Stomach (tissue), 9 donors: ENCODE data around the gene SYNE2. TPM values are rescaled to one million over a fixed set of nuclear protein-coding genes. Genes with fewer than 3 reads are reported as not detected.

Source experiments
- DNase-seq, 2 donors: peaks; one replicate each; pipeline versions ENCODE4 v3.0.0 to v3.0.0-alpha.2; 2013 to 2019
- H3K27ac ChIP-seq, 5 donors: fragments of 200-600 bp in 4 of 5; sonication (generic) in 4 of 5; one replicate each; pipeline ENCODE4 v1.5.1; 2013 to 2019; ENCODE audit warnings: mild to moderate bottlenecking in 1 of 5, moderate library complexity in 1 of 5
- H3K27me3 ChIP-seq, 3 donors: fragments of 200-600 bp; sonication (generic); one replicate each; pipeline ENCODE4 v1.5.1; 2017 to 2019; ENCODE audit warnings: mixed run types in 1 of 3
- H3K36me3 ChIP-seq, 4 donors: fragments of 200-600 bp; sonication (generic); 1 replicate in 3 of 4; 2 replicates in 1 of 4; pipeline ENCODE4 v1.5.1; 2016 to 2019
- H3K4me1 ChIP-seq, 4 donors: fragments of 200-600 bp; sonication (generic); one replicate each; pipeline ENCODE4 v1.5.1; 2016 to 2019
- H3K4me3 ChIP-seq, 4 donors: fragments of 200-600 bp; sonication (generic) in 3 of 4; one replicate each; pipeline ENCODE4 v1.5.1; 2016 to 2019; ENCODE audit warnings: mild to moderate bottlenecking in 1 of 4
- H3K9me3 ChIP-seq, 4 donors: fragments of 200-600 bp; sonication (generic); one replicate each; pipeline ENCODE4 v1.5.1; 2016 to 2019
- EP300 ChIP-seq: sonication (generic); formaldehyde crosslinking; IDR thresholded peaks from one replicate; pipeline ENCODE4 v1.6.1; 2017; ENCODE audit warnings: antibody characterized with exemption
- POLR2A ChIP-seq, 4 donors: fragments of 450-650 bp; IDR thresholded peaks; one replicate each; pipeline ENCODE4 v1.6.1; 2016; ENCODE audit warnings: antibody characterized with exemption in 4 of 4, control low read depth in 2 of 4, mild to moderate bottlenecking in 1 of 4, moderate library complexity in 1 of 4
- POLR2AphosphoS5 ChIP-seq, 3 donors: sonication (generic); formaldehyde crosslinking; IDR thresholded peaks; one replicate each; pipeline ENCODE4 v1.6.1; 2016; ENCODE audit warnings: antibody characterized with exemption in 3 of 3
- WGBS, 5 donors: extraction: QIAGEN DNeasy Blood & Tissue Kit in 3 of 5; methylation state at CpG; one replicate each; pipeline versions ENCODE4 v1.1.5 to v1.1.7; 2013 to 2018; 5-methylcytosine and 5-hydroxymethylcytosine counted together
- intact Hi-C: fragments of 100-400 bp; cut with DNase I; formaldehyde crosslinking; loops from one replicate; pipeline ENCODE4 v1.15.1; 2023; ENCODE audit warnings: low total_unique reads
- polyA plus RNA-seq, 3 donors: library from polyadenylated mRNA; stranded (reverse); fragments of 200-250 nt; gene quantifications; one replicate each; pipeline ENCODE4 v1.2.3, GENCODE V29; 2013
- total RNA-seq, 5 donors: library from RNA; depleted of rRNA; stranded (reverse); fragments of >200 nt; gene quantifications; one replicate each; pipeline versions ENCODE4 v1.1.0 to v1.2.3, GENCODE V29; 2014 to 2016
- TF ChIP-seq, protein P1 (sequence below), 7 experiments: fragments of 450-650 bp in 4 of 7; fragments of 200-600 bp in 3 of 7; sonication (generic) in 3 of 7; IDR thresholded peaks; one replicate each; pipeline ENCODE4 v1.5.1; 2016 to 2019; ENCODE audit warnings: antibody characterized with exemption in 7 of 7, control low read depth in 2 of 7, mild to moderate bottlenecking in 1 of 7
- donor health status: healthy with polysubstance abuse.
- donor health status: Bipolar disorder and iron deficiency.
- donor health status: healthy.

SYNE2 gene
- total and polyA plus RNA-seq, 8 donors, result 14.4 to 280 (median 120) TPM

GRCh38 chr14:63895510-63895909 is 42.7 kb downstream of the SYNE2 start:
- no peak for DNase-seq
- peak overlapping the region; percentile 60 to 85 (median 78) for H3K27ac ChIP-seq
- no peak overlapping the region for H3K4me3 ChIP-seq
- no peaks in the 10 kb centered on the region for H3K36me3 ChIP-seq
- H3K27me3 ChIP-seq, result no peaks in the 10 kb centered on the region
- peaks cover 44 to 76% (median 63%) of the 10 kb centered on the region in 4 donors for H3K4me1 ChIP-seq
- intact Hi-C loops, result no loop called here
- no peaks in the 10 kb centered on the region for H3K9me3 ChIP-seq
- no peak for TF ChIP-seq POLR2A (IDR thresholded peaks at IDR 0.05)
- no peak for TF ChIP-seq EP300
- TF ChIP-seq, protein P1, sequence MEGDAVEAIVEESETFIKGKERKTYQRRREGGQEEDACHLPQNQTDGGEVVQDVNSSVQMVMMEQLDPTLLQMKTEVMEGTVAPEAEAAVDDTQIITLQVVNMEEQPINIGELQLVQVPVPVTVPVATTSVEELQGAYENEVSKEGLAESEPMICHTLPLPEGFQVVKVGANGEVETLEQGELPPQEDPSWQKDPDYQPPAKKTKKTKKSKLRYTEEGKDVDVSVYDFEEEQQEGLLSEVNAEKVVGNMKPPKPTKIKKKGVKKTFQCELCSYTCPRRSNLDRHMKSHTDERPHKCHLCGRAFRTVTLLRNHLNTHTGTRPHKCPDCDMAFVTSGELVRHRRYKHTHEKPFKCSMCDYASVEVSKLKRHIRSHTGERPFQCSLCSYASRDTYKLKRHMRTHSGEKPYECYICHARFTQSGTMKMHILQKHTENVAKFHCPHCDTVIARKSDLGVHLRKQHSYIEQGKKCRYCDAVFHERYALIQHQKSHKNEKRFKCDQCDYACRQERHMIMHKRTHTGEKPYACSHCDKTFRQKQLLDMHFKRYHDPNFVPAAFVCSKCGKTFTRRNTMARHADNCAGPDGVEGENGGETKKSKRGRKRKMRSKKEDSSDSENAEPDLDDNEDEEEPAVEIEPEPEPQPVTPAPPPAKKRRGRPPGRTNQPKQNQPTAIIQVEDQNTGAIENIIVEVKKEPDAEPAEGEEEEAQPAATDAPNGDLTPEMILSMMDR (IDR thresholded peaks at IDR 0.05), result no peak
- no peak for TF ChIP-seq POLR2AphosphoS5 (IDR thresholded peaks at IDR 0.05)

GRCh38 chr14:63896278-63896720 is 43.5 kb downstream of the SYNE2 start:
- TF ChIP-seq, protein P1 (IDR thresholded peaks at IDR 0.05), result no peak
- TF ChIP-seq EP300 (no peak), POLR2AphosphoS5 (IDR thresholded peaks at IDR 0.05) (peak; percentile 29 to 84 (median 55))
- H3K4me1 ChIP-seq, result peaks cover 36 to 68% (median 56%) of the 10 kb centered on the region in 4 donors
- no peaks in the 10 kb centered on the region for H3K9me3 ChIP-seq
- peak overlapping the region; percentile 75 to 85 (median 78) for H3K27ac ChIP-seq
- no peaks in the 10 kb centered on the region for H3K36me3 ChIP-seq
- H3K4me3 ChIP-seq, result no peak overlapping the region
- H3K27me3 ChIP-seq, result no peaks in the 10 kb centered on the region
- intact Hi-C loops, result no loop called here
- DNase-seq, result peak; percentile 76 to 92
- 11 to 37% (median 15%) methylated on average over 4 of the region's 4 CpGs for WGBS, 5 donors

- WGBS, 5 donors, result 74 to 82% (median 79%) methylated on average over 4 of the region's 4 CpGs
- TF ChIP-seq EP300, result no peak
- TF ChIP-seq, protein P1 (IDR thresholded peaks at IDR 0.05), result no peak
- no peak for TF ChIP-seq POLR2A (IDR thresholded peaks at IDR 0.05)
- no peak for TF ChIP-seq POLR2AphosphoS5 (IDR thresholded peaks at IDR 0.05)
- Histone ChIP-seq H3K9me3 (no peaks in the 10 kb centered on the region), H3K27ac (peak overlapping the region; percentile 32 to 85 (median 78)), H3K4me3 (no peak overlapping the region), H3K36me3 (no peaks in the 10 kb centered on the region), H3K27me3 (no peaks in the 10 kb centered on the region), H3K4me1 (peaks cover 33 to 64% (median 51%) of the 10 kb centered on the region in 4 donors)
- intact Hi-C loops, result no loop called here
- DNase-seq, result peak in 1 of 2 donors; percentile 30
These were observed 44.9 kb downstream of the SYNE2 start for GRCh38 chr14:63897721-63898163.

DNA sequence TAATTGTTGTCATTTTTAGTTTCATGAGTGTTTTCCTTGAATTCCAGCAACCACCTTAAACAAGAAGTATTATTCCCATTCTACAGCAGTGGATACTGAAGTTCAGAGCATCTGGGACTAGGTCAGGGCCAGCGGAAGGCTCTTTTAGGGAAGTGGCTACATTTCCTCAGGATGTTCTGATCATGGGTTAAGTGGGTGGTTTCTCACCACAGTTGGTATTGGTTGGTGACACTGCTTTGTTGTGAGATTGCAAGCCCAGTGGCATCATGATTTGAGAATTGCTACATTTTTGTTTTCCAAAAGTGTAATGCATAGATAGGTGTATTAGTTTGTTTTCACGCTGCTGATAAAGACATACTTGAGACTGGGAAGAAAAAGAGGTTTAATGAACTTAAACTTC is 47.1 kb downstream of the SYNE2 start:
- intact Hi-C loops, result no loop called here
- H3K4me1 ChIP-seq, result peaks cover 17 to 45% (median 37%) of the 10 kb centered on the region in 4 donors
- 85 to 93% (median 85%) methylated on average over 2 of the region's 2 CpGs for WGBS, 5 donors
- no peaks in the 10 kb centered on the region for H3K9me3 ChIP-seq
- no peaks in the 10 kb centered on the region for H3K36me3 ChIP-seq
- H3K27ac ChIP-seq, result peak overlapping the region in 1 of 5 donors; percentile 30
- no peak overlapping the region for H3K4me3 ChIP-seq
- no peak for DNase-seq
- H3K27me3 ChIP-seq, result no peaks in the 10 kb centered on the region
- no peak for TF ChIP-seq POLR2A (IDR thresholded peaks at IDR 0.05)
- TF ChIP-seq, protein P1 (IDR thresholded peaks at IDR 0.05), result no peak
